ENCODE data around the gene ATL3. TPM values are rescaled to one million over a fixed set of nuclear protein-coding genes. Genes with fewer than 3 reads are reported as not detected.

Gene ATL3, protein sequence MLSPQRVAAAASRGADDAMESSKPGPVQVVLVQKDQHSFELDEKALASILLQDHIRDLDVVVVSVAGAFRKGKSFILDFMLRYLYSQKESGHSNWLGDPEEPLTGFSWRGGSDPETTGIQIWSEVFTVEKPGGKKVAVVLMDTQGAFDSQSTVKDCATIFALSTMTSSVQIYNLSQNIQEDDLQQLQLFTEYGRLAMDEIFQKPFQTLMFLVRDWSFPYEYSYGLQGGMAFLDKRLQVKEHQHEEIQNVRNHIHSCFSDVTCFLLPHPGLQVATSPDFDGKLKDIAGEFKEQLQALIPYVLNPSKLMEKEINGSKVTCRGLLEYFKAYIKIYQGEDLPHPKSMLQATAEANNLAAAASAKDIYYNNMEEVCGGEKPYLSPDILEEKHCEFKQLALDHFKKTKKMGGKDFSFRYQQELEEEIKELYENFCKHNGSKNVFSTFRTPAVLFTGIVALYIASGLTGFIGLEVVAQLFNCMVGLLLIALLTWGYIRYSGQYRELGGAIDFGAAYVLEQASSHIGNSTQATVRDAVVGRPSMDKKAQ
- 32.7 to 38.5 TPM (median 35.8 TPM) in 5 replicates for total RNA-seq (2022; extraction: Qiagen RNA extraction; ENCODE audit: low read depth)

GRCh38 chr11:63671322-63672155 lies at the start of gene ATL3:
ATL3 (minus strand) TSS chr11:63671376; CDS start chr11:63671335, 41 bp downstream.

GRCh38 chr11:63681321-63682065 lies 10.3 kb upstream of the ATL3 start, which contains the start of gene RTN3:
RTN3 (plus strand) TSS chr11:63681500; CDS start chr11:63681637, 137 bp downstream.

DNA sequence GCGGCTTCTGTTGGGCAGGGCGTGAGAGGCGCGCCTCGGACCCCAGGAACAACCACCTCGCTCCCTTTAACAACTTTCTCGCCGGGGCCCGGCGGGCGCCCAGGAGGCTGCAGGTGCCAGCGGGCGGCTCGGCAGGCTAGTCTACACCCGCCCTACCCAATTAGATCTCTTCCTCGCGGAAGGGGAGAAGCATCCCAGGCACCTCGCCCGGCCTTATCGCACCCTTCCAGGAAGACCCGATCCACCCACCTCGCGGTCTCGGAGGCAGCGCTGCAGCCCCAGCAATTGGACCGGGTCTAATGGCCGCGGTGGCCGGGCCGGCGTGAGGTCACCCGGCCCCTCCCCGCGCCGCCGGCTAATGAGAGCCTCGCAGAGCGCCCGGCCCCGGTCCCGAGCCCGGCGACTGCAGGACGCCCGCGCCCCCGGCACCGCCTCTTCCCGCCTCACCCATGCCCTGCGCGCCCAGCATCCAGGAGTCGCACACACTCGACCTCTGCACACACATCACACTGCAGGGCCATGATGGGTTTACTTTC lies 57.0 kb downstream of the ATL3 start, which contains the start of gene PLAAT3:
Gene PLAAT3 (minus strand): TSS at position 298 of the 536 bp plus-strand sequence. CDS start 419 bp downstream, outside the sequence.

Other genes with a start within 250 kb of the ATL3 start
- not detected in 5 replicates for gene PLAAT5, start 180.2 kb downstream of the ATL3 start, total RNA-seq (2022; extraction: Qiagen RNA extraction; ENCODE audit: low read depth)
- gene LGALS12, start 165.3 kb downstream of the ATL3 start, total RNA-seq (2022; extraction: Qiagen RNA extraction; ENCODE audit: low read depth) = 0.16 TPM in 1 of 5 replicates, not detected in the others
- gene PLAAT4, start 134.6 kb downstream of the ATL3 start, total RNA-seq (2022; extraction: Qiagen RNA extraction; ENCODE audit: low read depth) = 1.8 to 4.4 TPM (median 2.1 TPM) in 5 replicates
- 0.51 to 1.3 TPM (median 0.89 TPM) in 5 replicates for gene PLAAT2, start 108.0 kb downstream of the ATL3 start, total RNA-seq (2022; extraction: Qiagen RNA extraction; ENCODE audit: low read depth)
- 52.1 to 72.6 TPM (median 64.8 TPM) in 5 replicates for gene PLAAT3, start 56.9 kb downstream of the ATL3 start, total RNA-seq (2022; extraction: Qiagen RNA extraction; ENCODE audit: low read depth)
- 95.6 to 110 TPM (median 103 TPM) in 5 replicates for gene RTN3, start 10.1 kb upstream of the ATL3 start, total RNA-seq (2022; extraction: Qiagen RNA extraction; ENCODE audit: low read depth)
- gene ZFTA, start 97.4 kb upstream of the ATL3 start, total RNA-seq (2022; extraction: Qiagen RNA extraction; ENCODE audit: low read depth) = 4.1 to 6.8 TPM (median 5.6 TPM) in 5 replicates
- gene SPINDOC, start 142.1 kb upstream of the ATL3 start, total RNA-seq (2022; extraction: Qiagen RNA extraction; ENCODE audit: low read depth) = 35.0 to 48.6 TPM (median 47.7 TPM) in 5 replicates
- 25.2 to 31.8 TPM (median 28.8 TPM) in 5 replicates for gene MARK2, start 167.7 kb upstream of the ATL3 start, total RNA-seq (2022; extraction: Qiagen RNA extraction; ENCODE audit: low read depth)
- gene RCOR2, start 245.8 kb upstream of the ATL3 start, total RNA-seq (2022; extraction: Qiagen RNA extraction; ENCODE audit: low read depth) = 0.70 to 1.2 TPM (median 1.0 TPM) in 5 replicates